Inflammatory macrophage treated with lipopolysaccharide for 4 hours (primary cell): ENCODE measurements around the gene SBSN.

Source experiments
- DNase-seq: peaks from one replicate; pipeline ENCODE4 v3.0.0-alpha.2; 2020

The SBSN gene

DNA sequence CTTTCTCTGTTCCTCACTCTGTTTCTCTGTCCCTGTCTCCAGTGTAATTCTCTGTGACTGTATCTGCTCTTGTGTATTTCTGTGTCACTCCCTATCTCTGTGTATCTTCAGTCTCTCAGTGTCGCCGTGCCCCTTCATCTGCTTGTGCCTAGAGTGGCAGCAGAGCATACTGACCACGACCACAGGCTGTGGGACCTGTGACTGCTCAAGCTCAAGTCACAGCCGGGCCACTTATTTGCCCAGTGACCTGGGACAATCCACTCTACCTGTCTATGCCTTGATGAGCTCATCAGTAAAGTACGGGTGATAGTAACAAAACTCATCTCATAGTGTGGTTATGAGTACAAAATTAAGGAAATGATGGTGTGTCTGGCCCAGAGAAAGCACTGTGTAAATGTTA is 26.0 kb upstream of the SBSN start:
- DNase-seq, result no peak

DNA sequence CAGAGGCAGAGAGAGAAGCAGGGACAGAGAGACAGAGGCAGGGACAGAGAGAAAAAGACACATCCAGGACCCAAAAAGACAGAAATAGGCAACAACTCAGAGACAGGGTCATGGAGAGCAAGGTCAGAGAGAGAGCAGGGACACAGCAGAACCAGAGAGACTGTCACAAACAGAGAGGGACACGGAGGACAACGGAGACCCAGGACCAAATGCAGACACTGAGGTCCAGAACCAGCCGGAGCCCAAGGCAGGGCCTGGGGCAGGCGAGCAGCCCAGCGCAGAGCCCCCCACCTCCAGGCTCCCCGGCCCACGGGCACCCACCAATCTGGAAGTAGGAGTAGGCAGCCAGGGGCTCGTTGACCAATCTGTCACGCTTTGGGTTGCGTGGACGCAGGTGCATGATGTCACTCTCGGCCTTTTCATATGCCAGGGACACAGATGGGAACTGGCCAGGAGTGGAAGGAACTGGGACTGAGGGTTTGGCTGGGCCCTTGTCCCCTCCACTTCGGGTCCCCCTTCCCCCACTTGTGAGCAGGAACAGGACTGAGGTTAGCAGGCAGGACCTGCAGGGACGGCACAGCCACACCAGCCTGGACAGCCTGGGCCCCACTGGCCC is 25.4 kb upstream of the SBSN start:
- no peak for DNase-seq

DNA sequence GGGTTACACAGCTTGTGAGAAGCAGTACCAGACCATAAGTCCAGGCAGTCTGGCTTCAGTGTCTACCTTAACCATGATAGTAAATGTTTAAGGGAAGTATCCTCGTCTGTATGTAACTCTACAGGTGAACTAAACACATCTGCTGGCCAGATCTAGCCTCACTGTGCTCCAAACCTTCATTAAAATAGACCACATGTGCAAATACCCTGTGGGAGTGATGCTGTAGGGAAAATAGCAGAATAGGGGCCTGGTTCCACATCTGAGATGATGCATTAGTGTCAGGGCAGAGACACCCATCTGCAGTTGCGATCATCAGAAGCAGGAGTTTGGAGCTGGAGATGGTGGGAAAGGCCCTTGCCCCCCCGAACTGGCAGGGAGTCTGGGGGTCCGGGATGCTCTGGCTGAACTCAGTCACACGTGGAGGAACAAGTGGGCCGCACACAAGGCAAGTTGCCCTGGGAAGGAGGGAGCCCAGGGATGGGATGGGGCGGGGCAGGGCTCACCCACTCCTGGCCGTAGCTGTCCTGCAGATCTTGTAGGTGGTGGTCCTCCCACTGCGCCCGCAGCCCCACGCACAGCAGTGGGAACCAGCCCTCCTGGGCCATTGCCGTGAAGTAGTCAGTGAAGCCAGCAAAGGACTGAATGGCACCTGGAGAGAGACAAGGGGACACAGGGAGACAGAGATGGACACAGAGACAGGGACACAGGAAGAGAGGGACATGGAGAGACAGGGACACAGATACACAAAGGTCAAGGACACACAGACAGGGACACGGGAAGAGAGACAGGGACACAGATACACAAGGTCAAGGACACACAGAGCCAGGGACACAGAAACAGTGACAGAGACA is 24.6 kb upstream of the SBSN start:
- DNase-seq, result no peak

DNA sequence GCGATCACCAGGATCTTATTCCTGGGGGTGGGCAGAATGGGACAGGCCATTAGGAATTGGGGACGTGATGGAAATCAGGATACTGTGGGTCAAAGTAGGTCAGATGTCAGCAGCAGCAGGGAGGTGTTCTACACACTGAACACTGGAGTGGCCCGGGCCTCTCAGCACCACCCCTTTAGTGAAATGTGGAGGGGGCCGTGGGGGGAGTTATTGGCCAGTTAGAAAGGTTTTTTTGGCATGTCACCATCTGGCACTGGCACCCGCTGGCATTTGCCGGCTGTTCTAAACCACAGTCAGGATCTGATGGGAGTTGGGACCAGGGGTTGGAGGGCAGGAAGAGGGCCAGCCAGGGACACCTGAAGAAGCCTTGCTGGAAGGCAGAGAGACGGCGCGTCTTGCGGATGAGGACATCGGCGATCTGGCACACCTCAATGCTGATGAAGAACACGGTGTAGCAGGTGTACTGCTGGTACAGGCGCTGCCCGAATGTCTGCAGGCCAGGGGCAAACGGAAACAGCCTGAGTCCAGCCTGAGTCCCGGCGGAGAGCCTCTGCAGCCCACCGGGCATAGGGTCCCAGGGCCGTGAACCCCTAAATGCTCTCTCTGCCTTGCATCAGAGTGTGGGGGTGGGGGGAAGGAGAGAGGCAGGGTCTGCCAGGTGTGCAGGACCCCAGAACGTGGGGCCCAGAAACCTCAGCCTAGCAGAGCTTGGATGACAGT is 23.1 kb upstream of the SBSN start:
- no peak for DNase-seq

DNA sequence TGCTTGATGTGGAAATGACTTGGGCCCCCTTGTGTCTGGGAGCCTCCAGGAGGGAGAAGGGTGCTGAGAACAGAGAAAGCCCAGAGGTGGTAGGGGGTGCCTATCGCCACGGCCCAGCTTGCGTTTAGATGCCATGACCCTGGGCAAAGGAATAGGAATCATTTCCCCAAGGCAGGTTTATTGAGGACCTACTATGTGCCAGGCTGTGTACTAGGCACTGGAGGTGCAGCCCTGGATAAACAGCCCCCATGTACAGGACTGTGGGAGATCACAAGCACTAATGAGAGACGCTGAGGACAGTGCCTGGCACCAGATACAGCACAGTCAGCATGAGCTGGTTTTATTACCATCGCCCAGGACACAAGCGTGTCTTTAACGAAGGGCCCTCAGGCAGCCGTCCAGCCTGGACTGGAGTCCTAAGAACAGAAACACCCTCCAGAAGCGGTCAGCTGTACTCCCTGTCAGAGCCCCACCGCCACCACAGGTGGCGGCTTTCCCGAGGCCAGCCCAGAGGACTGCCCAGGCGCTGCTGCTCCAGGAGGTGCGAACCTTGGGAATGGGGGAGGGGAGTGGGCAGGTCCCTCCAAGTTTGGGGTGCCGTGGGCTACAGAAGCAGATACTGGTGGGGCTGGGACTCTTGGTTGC is 21.9 kb upstream of the SBSN start:
- DNase-seq, result no peak

DNA sequence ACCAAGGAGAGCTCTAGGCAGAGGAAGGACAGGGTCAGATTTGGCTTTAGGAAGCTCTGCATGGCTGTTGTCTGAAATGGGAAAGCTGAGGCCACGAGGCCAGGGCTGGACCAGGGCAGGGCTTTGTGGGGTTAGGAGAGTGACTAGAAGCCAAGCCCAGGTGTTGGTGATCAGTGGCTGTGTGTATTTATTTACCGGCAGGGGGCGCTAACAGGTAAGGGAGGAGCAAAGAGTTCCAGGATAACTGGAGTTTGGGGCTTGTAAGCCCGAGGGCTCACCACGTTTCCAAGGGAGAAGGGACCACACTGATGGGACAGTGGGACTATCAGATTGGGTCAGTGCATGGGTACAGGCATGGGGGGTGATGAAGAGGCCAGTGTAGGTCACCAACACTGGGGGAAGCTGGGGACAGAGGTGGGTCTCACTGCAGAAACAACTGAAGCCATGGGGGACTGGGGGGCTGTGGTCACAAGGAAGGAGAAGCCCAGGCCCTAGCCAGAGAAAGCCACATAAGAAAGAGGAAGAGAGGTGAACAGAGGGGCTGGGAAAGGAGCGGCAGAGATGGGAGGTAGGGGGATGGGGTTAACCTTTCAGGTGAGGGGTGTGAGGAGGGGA is 21.2 kb upstream of the SBSN start:
- DNase-seq, result peak; percentile 65

DNA sequence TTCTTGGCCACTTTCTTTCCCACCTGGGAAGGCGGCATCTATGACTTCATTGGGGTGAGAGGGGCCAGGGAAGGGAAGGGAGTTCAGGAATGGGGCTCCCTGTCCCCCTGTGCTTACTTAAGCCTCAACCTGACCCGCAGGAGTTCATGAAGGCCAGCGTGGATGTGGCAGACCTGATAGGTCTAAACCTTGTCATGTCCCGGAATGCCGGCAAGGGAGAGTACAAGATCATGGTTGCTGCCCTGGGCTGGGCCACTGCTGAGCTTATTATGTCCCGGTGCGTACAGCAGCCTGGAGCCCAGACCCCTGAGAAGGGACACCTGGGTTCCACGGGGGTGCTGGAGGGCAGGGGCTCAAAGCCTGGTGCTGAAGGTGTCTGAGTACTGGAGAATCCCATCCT is 18.4 kb upstream of the SBSN start:
- DNase-seq, result no peak

DNA sequence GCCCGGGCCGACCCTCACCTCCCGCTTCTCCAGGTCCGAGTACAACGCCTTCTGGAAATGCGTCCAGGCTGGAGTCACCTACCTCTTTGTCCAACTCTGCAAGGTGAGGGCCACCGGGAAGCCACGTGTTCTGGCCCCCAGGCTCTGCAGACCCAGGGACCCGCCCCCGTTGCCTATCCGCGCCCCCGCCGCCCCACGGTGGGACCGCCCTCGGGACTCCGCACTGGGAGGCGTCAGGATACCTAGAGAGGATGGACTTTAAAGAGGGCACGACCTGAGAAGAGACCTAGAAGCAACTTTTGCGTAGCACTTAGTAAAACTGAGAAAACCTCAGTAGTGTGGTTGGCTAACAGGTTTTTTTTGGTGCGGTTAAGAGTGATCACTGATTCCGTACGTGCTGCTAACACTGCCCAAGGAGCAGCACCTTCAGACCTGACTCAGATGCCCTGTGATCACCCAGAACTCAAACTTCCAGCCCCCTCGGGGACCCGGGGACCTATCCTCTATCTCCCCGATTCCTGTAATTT is 17.8 kb upstream of the SBSN start:
- no peak for DNase-seq

DNA sequence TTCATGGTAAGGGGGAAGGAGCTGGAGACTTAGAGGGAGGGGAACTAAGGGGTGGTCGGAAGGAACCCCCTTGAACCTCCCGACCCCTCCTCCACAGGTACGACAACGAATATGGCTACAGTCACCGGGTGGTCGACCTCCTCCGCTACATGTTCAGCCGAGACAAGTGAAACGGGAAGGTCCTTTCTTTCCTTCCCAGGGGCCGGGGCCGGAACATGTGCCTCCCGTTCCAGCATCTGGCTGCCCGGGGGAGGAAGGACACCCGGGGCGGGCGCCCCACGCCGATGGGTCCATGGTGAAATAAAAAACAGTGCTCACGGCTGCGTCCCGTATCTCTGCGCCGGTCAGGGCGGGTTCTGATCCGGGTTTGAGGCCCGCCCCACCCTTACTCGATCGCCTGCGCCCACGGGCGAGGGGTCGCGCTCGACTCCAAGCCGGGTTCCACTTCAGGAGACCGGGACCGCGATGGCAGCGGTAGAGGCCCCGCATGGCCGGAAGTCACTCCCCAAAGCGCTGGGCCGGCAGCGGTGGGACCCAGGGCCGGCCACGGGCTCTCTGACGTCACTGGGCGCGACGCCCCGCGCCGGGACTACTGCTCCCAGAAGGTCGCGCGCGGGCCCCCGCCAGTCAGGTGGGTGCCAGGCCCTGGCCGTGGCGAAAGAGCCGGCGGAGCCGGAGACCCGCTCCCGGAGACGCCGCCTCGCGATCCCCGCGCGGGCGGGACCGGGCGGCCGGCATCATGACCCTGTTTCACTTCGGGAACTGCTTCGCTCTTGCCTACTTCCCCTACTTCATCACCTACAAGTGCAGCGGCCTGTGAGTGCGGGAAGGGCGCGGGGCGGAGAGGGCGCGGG is 17.1 kb upstream of the SBSN start, which contains the start of gene TMEM147:
Gene TMEM147, plus strand, starts transcription at position 626 of the 854 bp plus-strand sequence. Its CDS starts 114 bp downstream, at position 740.
- peak; percentile 85 for DNase-seq

DNA sequence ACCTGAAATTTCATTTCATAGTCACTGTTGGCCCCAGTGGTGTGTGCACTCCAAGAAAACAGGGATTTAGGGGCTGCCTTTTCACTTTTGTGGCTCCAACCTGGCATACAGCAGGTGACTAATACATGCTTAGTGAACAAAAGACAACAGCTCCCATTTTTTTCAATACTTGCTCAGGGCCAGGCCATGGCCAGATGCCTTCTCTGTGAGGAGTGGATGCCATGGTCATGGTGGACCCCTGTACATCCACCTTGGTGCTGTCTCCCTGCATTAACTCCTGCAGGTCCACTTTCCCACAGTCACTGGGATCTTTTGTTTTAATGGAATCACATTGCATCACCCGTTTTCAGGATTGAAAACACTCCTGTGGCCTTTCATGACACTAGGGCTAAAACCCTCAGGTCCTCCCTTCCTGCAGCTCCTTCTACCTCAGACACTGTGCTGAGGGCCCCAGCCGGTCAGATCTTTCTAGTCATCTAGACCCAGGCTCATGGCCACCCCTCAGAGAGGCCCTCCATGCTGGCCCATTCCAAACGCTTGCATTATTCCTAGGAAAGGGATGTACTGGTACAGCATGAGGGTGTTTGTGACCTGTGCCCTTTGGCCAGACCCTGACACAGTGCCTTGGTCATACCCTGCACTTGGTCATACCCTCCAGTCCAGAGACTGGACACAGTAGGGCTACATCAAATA is 16.1 kb upstream of the SBSN start:
- DNase-seq, result no peak

DNA sequence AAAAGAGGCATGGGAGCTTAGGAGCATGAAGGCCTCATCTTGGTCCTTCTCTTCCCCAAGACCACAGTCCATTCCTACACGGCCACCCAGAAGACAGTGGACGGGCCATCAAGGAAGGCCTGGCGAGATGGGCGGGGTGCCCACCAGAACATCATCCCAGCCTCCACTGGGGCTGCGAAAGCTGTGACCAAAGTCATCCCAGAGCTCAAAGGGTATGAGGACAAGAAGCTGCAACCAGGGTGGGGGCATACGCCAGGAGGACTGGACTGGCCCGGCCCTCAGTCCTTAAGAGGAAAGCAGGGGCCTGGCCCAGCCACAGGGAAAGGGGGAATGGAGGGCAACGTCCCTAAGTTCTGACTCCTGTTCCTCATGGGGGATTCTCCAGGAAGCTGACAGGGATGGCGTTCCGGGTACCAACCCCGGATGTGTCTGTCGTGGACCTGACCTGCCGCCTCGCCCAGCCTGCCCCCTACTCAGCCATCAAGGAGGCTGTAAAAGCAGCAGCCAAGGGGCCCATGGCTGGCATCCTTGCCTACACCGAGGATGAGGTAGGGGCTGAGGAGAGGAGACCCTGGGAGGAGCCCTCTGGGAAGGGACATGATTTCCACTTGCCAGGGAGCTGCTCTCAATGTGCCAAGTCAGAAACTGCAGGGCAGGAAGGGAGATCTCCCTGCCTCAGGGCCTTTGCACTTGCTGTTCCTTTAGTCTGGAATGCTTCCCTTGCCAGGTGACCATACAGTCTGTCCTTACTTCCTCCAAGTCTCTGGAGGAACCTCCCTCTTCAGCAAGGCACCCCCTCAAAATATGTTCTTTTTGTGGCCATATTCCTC is 15.4 kb upstream of the SBSN start:
- DNase-seq, result no peak

DNA sequence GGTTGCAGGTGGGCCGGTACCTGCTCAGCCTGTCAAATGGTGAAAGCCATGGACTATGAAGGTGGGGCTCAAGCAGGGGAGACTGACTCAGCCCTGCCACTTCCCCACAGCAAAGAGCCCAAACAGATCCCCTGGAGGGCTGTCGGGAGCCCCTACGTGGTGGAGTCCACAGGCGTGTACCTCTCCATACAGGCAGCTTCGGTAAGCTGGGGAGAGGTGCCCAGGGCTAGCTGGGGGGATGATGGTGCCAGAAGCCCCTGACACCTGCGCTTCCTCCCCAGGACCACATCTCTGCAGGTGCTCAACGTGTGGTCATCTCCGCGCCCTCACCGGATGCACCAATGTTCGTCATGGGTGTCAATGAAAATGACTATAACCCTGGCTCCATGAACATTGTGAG is 14.1 kb upstream of the SBSN start:
- DNase-seq, result no peak

DNA sequence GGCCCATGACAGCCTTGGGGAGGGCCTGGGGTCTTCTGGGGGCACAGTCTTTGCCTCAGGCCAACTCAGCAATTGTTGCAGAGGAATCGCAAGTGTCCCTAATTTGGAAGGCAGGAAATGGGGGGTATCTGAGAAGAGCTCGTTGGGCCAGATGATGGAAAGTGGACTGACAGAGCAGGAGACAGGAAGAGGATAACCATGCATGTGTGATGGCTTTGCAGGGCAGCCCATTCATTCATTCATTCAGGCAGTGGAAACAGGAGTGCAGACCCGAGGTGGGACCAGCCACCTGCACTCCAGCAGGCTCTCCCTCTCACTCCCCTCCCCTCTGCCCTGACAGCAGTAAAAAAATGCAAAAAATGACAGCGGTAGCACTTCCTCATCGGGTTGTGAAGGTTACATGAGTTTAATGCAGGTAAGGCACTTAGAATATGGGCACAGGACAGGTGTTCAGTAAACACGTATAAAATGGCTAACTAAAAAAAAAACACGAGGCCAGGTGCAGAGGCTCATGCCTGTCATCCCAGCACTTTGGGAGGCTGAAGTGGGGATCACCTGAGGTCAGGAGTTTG is 12.3 kb upstream of the SBSN start:
- no peak for DNase-seq

DNA sequence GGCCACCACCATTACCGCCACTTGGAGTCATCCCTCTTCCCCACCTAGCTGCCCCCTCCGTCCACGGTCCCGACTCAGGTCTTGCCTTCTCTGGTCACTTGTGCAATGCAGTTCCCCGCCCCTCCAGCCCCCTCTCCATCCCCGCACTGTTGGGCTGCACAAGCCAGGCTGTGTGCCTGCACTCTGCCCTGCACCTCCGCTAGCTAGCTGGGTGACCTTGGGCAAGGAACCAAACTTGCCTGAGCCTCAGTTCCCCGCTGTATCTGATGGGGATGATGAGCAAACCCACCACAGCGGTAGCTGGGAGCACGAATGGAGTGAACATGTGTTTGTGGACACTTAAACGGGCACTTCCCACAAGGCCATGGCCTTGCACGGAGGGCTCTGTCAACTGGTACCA is 11.7 kb upstream of the SBSN start:
- DNase-seq, result no peak

DNA sequence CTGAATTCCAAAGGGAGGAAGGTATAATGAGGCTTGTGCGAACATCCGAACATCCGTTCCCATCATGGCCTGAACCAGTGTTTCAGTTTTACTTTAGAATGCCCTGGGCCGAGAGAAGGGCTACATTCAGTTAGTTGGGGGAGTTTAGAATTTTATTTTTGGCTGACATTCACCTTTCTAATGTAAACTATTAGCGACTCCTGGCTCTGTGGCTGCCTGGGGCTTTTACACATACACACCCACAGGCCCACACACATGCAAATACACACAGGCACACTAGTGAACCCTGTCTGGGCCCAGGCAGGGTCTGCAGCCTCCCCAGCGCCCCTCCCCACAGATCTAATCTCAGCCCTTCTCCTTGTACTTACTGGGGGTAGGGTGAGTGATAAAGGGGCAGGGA is 11.2 kb upstream of the SBSN start:
- no peak for DNase-seq

DNA sequence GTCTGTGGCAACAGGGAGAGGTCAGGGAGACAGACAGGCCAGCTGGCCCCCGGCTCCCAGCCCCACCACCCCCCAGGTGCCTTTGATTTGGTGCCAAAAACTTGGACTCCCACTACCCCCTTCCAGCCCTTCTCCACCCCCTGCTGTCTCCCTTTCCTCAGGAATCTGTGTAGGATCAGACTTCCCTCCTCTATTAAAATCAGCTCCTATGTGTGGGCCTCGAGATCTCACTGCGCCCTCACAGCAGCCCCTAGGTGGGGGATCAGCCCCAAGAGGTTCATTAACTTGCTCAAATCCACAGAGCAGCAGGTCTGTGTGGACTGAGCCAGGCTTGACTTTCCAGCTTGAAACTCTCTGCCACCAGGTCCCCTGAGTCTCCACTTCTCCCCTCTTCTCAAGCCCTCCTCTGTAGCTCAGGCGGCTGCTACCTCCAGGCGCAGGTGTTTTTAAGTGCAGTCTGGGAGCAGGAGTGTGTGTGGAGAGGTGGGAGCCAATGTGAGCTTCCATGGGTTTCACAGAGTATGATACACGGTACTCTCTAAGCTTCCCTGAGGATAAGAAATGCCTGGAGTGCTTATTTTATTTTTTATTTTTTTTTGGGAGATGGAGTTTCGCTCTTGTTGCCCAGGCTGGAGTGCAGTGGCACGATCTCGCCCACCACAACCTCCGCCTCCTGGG is 6.8 kb upstream of the SBSN start:
- no peak for DNase-seq

DNA sequence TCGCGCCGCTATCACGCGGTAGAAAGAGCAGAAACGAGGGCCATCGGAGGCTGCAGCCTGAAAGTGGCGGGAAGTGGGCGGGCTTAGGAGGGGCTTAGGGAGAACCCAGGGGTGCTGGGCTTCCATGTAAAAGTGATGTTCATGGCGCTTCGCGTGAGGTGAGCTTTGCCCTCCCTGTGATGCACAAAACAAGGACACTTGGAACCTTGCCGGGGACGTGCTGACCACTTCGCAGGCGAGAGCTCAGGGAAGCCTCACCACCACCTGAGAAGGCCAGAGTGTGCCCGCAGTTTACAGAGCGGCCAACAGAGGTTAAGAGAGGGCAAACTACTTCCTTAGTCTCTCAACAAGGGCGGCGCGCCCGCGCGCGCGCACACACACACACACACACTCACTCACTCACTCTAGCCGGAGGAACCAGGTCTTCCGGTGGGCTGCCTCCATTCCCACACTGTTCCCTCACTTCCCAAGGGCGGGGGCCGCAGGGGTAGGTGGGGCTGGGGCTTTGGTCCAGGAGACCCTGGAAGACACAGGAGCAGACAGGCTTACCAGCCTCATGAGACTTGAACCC is 5.8 kb upstream of the SBSN start:
- peak; percentile 19 for DNase-seq

DNA sequence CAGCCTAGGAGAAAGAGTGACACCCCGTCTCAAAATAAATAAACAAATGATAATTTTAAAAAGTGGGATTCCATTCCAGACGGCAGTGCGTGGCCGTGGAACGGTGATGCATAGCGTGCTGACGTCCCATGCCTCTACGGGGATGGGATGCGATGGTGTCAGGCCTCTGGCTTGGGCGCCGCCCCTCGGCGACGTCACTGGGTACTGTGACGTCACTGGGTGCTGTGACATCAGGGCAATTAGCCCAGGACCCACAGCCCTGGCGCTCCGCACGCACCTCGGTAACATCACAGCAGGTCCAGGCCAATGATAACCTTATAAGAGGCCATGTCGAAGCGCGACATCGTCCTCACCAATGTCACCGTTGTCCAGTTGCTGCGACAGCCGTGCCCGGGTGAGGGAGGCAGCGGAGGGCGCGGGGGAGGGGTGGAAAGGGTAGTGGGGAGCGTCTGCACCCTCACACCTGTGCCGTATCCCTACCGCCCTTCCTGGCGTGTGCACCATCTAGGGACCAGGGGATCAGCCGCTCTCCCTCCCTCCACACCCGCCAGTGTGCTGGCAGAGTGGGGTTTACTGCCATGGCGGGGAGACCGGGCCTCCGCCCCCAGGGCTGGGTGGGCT is 5.2 kb upstream of the SBSN start, which contains the start of gene GAPDHS:
Gene GAPDHS, plus strand, starts transcription at position 256 of the 621 bp plus-strand sequence. Its CDS starts 72 bp downstream, at position 328.
- DNase-seq, result no peak
